Measurements from ENCODE around the gene TP53RK.

DNA sequence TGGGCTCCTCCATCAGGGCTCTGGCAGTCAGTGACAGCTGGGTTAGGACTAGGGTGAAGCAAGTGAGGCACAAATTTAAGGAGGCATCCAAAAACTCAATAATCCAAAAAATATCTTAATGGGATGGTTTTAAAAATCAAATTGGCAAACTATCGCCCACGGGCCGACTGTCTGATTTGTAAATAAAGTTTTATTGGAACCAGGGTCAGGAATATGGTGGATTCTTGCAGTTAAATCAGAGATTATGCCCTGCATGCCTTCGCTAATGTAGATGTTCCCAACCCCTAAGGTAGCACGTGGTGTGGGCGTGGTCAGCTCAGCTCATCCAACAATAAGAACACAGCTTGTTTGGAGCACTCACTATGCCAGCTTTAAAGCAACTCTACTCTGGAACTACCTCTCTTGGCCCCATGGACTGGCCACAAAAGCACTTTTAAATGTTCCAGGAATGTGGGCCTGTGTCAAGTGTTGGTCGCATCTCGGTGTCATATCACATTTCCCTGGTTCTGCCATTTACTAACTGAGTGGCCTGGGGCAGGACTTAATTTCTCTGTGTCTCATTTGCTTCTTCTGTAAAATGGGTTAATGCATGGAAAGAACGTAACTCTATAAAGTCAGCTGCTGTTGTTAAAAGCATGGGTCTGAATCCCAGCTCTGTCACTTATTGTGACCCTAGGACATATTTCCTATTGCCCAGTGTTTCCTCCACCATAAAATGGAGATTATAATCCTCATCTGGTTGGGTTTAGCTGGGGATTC lies 7.0 kb downstream of the TP53RK start:
- TF ChIP-seq, protein P1, sequence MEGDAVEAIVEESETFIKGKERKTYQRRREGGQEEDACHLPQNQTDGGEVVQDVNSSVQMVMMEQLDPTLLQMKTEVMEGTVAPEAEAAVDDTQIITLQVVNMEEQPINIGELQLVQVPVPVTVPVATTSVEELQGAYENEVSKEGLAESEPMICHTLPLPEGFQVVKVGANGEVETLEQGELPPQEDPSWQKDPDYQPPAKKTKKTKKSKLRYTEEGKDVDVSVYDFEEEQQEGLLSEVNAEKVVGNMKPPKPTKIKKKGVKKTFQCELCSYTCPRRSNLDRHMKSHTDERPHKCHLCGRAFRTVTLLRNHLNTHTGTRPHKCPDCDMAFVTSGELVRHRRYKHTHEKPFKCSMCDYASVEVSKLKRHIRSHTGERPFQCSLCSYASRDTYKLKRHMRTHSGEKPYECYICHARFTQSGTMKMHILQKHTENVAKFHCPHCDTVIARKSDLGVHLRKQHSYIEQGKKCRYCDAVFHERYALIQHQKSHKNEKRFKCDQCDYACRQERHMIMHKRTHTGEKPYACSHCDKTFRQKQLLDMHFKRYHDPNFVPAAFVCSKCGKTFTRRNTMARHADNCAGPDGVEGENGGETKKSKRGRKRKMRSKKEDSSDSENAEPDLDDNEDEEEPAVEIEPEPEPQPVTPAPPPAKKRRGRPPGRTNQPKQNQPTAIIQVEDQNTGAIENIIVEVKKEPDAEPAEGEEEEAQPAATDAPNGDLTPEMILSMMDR (IDR thresholded peaks at IDR 0.05): no peak
- TF ChIP-seq EZH2 (IDR thresholded peaks at IDR 0.05; ENCODE audit: borderline replicate concordance, insufficient read depth, low read depth, low read length, poor library complexity, severe bottlenecking): no peak

All from B cell (primary cell).